NCI-H1417 (cell line): ENCODE results near the gene ZNF750.
"Not testable (repeated sequence)": the region's sequence is repeated elsewhere in the genome, so short reads cannot be mapped to it uniquely, and the experiment has no call there.

Experiments used
- DNase-seq, 3 experiments: peaks; one replicate each; lab custom pipeline; 2025; lab: John Stamatoyannopoulos, UW

The ZNF750 gene

GRCh38 chr17:82793974-82794630 lies 45.7 kb downstream of the ZNF750 start:
- DNase-seq = peak; percentile 69 to 83 (median 72)

DNA sequence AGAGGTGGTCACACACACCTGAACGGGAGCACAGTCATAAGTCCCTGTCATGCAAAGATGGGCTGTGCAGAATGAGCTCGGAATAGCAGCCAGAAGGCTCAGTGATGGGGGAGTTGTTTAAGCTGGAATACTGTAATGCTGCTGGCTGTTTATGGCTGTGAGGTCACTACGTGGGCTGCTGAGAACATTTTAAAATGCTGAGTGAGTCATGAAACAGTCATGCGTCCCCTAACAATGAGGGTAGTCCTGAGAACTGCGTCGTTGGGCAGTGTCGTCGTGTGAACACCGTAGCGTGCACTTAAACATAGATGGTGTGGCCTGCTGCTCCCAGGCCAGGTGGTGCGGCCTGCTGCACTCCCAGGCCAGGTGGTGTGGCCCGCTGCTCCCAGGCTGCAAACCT lies 48.3 kb downstream of the ZNF750 start:
- DNase-seq = no peak

GRCh38 chr17:82790391-82790790 lies 49.4 kb downstream of the ZNF750 start:
- DNase-seq = no peak

DNA sequence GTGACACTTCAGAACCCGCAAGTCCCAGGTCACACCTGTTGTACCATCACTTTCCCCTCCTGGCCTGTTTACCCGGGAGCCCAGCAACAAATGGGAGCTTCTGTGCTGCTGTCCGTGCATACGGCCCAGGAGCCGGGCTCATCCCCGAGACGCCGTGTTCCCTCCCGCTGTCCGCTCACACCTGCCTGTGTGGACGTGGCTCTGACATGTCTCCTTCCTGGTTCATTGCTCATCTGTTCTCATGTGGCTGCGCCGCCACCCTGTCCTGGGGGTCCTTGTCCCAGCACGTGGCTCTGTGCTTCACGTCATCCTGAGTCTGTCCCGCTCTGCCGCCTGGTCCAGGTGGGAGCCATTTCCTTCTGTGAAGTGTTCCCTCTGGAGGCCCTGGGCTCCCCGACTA lies 50.0 kb downstream of the ZNF750 start:
- no peak for DNase-seq

DNA sequence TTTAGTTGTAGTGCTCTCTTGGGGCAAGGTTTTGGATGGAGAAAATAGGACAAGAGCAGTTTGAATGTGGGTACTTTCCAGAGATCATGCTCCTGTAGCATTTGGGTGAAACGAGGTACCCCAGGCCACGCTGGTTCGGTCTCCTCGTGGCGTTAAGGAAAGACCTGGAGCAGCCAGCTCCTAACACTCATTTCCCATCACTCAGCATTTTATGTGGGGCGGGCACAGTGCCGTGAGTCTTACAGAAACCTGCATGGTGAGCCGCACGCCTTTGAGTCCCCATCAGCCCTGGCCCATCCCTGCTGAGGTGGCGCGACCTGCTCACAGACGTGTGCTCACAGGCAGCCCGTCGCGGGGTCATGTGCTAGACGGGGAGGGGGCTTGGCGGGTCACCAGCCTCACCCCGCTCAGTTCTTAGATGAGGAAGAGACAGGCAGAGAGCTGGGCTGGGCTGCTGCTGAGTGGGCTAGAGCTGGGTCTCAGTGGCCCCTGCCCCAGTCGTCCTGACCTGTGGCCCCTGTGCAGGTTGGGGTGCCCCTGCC lies 50.7 kb downstream of the ZNF750 start:
- DNase-seq = peak in 1 of 3 experiments; percentile 34

- peak in 1 of 3 experiments; percentile 66 for DNase-seq
Measured at GRCh38 chr17:82788206-82789001, 51.4 kb downstream of the ZNF750 start.

DNA sequence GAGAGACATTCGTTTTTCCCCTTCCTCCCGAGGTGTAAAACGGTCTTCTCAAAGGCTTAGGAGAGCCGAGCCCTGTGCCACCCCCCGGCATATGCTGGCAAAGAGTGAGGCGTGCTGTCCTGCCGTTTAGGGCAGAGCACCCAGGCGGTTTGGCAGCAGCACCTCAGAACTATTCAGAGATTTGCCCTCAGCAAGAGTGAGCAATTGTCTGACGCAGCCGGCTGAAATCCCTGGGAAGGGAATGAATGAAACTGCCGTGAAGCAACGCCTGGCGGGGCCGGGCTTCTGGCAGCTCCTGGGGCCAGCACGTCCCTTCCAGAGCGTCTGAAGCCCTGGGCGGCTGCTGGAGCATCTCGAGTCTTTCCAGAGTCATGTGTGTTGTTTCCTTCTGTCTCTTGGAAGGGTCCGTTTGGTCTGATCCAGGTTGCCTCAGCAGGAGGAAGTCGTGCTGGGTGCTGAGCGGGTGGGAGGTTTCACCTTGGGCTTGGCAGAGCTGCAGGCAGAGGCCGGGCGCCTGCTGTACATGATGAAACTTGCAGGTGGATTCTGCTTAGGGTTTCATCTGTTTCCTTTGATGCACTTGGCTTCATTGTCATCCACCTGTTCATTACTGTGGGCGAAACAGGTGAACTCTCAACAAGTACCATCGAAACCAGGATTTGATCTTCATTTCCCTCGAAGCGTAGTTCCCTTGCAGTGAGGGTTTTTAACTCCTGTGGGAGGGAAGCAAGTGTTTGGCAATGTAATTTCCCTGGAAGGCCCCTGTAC lies 52.6 kb downstream of the ZNF750 start:
- peak in 2 of 3 experiments; percentile 53 to 90 for DNase-seq

DNA sequence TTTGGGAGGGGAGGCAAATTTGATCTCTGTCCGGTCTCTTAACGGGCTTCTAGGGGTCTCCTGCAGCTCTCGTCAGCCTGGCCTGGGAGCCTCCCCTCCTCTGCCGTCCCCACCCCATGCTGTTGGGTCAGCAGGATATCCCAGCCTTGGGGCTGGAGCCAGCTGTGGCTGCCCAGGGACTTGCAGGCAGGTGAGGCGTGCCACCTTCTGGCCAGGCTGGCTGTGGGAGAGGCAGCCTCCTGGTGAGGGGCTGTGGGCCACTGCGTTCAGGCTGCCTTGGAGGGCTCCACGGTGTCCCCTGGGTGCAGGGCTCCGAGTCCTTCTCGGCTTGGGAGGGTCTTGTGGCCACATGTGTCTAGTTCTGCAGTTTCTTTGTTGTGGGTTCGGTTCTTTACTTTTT lies 53.4 kb downstream of the ZNF750 start:
- DNase-seq = no peak

GRCh38 chr17:82785581-82785980 lies 54.2 kb downstream of the ZNF750 start:
- not testable (repeated sequence) for DNase-seq

DNA sequence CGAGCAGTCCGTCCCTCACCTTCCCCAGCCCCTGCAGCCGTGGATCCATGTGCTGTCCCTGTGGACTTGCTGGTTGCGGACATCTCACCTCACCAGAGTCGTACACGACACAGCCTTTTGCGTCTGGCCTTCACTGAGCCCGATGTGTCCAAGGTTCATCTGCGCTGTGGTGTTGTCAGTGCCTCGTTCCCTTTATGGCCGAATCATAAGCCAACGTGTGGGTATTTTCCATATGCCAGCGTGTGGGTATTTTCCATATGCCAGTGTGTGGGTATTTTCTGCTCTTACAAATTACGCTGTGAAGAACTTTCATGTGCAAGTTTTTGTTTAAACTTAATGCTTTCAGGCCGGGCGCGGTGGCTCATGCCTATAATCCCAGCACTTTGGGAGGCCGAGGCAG lies 56.3 kb downstream of the ZNF750 start:
- DNase-seq = no peak

DNA sequence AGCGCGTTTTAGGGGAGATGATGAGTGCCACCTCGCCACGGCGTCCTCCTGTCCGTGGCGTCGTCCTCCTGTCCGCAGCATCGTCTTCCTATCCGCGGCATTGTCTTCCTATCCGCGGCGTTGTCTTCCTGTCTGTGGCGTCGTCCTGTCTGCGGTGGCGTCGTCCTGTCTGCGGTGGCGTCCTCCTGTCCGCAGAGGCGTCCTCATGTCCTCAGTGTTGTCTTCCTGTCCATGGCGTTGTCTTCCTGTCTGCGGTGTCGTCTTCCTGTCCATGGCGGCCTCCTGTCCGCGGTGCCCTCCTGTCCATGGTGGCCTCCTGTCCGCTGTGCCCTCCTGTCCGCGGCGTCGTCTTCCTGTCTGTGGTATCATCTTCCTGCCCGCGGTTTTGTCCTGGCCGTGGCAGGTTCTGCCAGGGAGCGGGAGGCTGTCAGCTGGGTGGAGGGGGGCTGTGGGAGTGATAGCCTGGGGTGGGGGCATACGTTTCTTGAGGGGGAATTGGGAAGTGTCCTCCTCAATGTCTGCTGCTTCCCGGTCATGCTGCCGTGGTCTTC lies 57.1 kb downstream of the ZNF750 start:
- no peak for DNase-seq

DNA sequence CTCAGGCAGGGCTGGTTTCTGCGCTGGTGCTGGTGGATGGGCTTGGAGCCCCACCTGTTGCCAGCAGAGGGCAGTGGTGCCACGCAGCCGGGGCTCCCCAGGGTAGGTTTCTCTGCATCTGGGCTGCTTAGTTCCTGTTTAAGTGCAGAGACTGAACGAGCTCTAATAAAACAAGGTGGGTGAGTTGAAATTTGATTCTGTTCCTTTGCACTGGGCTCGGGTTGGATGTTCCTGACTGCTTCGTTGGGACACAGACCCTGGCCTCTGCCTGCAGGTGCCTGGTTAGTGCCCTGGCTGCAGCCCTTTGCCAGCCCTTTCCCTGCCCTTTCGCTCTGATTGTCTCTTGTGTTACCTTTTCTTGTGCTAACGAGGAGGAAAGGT lies 57.9 kb downstream of the ZNF750 start:
- DNase-seq = peak; percentile 36 to 90 (median 74)

- DNase-seq = no peak
Measured at GRCh38 chr17:82780971-82781893, 58.6 kb downstream of the ZNF750 start.

GRCh38 chr17:82780195-82780594 lies 59.6 kb downstream of the ZNF750 start:
- no peak for DNase-seq

DNA sequence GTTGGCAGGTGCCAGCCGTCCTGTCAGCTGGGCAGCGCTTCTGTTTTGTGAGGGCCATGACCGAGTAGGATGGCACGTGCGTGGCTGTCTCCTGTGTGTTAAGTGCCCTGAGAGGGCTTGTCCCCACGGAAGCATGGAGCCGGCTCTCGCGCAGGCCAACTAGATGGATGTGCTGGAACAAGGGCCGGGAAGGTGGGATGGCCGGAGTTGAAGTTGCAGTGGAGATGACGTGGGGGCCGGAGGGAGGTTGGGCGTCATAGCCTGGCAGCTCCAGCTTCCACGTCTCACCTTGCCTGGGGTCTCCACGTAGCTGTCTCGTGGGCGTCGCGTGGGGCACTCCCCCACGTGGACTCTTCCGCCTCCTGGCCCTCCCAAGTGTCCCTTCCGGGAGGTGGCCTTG lies 60.3 kb downstream of the ZNF750 start:
- no peak for DNase-seq
